ENCODE measurements around the gene ASCC1. TPM values are rescaled to one million over a fixed set of nuclear protein-coding genes. Genes with fewer than 3 reads are reported as not detected.

Gene ASCC1
- total and polyA plus RNA-seq, 2 of the 13 experiments (the other 11 are each of a cell fraction or from before 2014, with no cell fraction given): 21.6 to 30.1 TPM

GRCh38 chr10:72204724-72205123 lies 11.4 kb downstream of the ASCC1 start:
- WGBS (ENCODE audit: low lambda C conversion rate): 100% methylated on average over 1 of the region's 1 CpG
- Histone ChIP-seq H3K36me3 (replicated peaks in 1 of 2; ENCODE audit: control insufficient read depth in 1 of 2, insufficient read depth in 2 of 2, low read length in 2 of 2) (peaks cover 13 to 57% of the 10 kb centered on the region in 2 experiments), H3K27me3 (ENCODE audit: control insufficient read depth in 1 of 2, insufficient read depth in 2 of 2, low read length in 2 of 2) (no peaks in the 10 kb centered on the region), H3K9me3 (ENCODE audit: low read length) (no peaks in the 10 kb centered on the region), H2AFZ (ENCODE audit: low read length) (no peak overlapping the region), H3K4me1 (ENCODE audit: insufficient read depth, low read length) (no peaks in the 10 kb centered on the region), H3K4me3 (replicated peaks in 1 of 3; ENCODE audit: insufficient read depth in 1 of 3, low read depth in 2 of 3, low read length in 3 of 3) (no peak overlapping the region), H3K9ac (ENCODE audit: insufficient read depth, low read depth, low read length) (no peak overlapping the region), H3K27ac (ENCODE audit: extremely low read length, insufficient read depth, low read length) (no peak overlapping the region), H3K79me2 (ENCODE audit: insufficient read depth, low read length) (no peaks in the 10 kb centered on the region), H4K20me1 (ENCODE audit: insufficient read depth, low read length) (no peaks in the 10 kb centered on the region), H3K4me2 (ENCODE audit: low read depth, low read length) (no peak overlapping the region)
- CTCF ChIA-PET (ENCODE audit: low intra/inter-chr PET ratio, low total read pairs): no interaction called here
- POLR2A ChIA-PET: interaction anchor here (1.6 kb wide), 1 partner anchor 12 kb away, joined by 4 read pairs; the partner anchor contains the start of gene ASCC1
- in situ Hi-C loops (cut with HindIII; ENCODE audit: extremely low pct_ligation_motif_present, low pct_unique_long_range_greater_than_20kb) (no loop called here), intact Hi-C loops (cut with micrococcal nuclease; ENCODE audit: unreplicated experiment) (no loop called here)
- no peak for DNase-seq (ENCODE audit: low spot score)
- BruUV-seq (replicated peaks): no TSS peak
- no peak for ATAC-seq
- no peak for FAIRE-seq
- TF ChIP-seq ZEB1 (IDR thresholded peaks at IDR 0.05; ENCODE audit: insufficient replicate concordance, low read depth) (no peak), PAXIP1 (CRISPR knock-in tag; conservative IDR thresholded peaks at IDR 0.05) (no peak), ZNF644 (CRISPR knock-in tag; IDR thresholded peaks at IDR 0.05; ENCODE audit: low read depth) (no peak), EHMT2 (IDR thresholded peaks at IDR 0.05; ENCODE audit: borderline replicate concordance, low read depth, low read length) (no peak), MIER3 (CRISPR knock-in tag; IDR thresholded peaks at IDR 0.05; ENCODE audit: borderline replicate concordance) (no peak), KAT7 (CRISPR knock-in tag; IDR thresholded peaks at IDR 0.05; ENCODE audit: borderline replicate concordance) (no peak), POLR2AphosphoS2 (IDR thresholded peaks at IDR 0.05; ENCODE audit: low read depth, low read length) (no peak), ELF4 (CRISPR knock-in tag; IDR thresholded peaks at IDR 0.05; ENCODE audit: borderline replicate concordance) (no peak), ZNF451 (CRISPR knock-in tag; IDR thresholded peaks at IDR 0.05) (no peak), MXD1 (CRISPR knock-in tag; IDR thresholded peaks at IDR 0.05) (no peak)

Measured in HepG2 (cell line).